CD8-positive, alpha-beta memory T cell (primary cell): ENCODE results near the gene KCNQ4. TPM values are rescaled to one million over a fixed set of nuclear protein-coding genes. Genes with fewer than 3 reads are reported as not detected.
A peak's percentile ranks its signal among the peaks of the same experiment; 100 is the strongest.

Source experiments
- CTCF ChIA-PET: fragments of 350-600 bp; sonication (Branson Sonifier 250); formaldehyde crosslinking; loops from one replicate; lab custom pipeline; 2021; ENCODE audit warnings: antibody characterized with exemption; lab: Charles Lee
- POLR2A ChIA-PET: fragments of 350-600 bp; sonication (Branson Sonifier 250); formaldehyde crosslinking; loops from one replicate; lab custom pipeline; 2021; ENCODE audit warnings: antibody characterized with exemption; lab: Charles Lee
- DNase-seq, 5 donors: peaks; one replicate each; pipeline versions ENCODE4 v3.0.0 to v3.0.0-alpha.2; 2020 to 2022; ENCODE audit warnings: mixed read lengths in 1 of 5
- H3K27ac ChIP-seq: one replicate; pipeline ENCODE4 v1.7.0; 2013; ENCODE audit warnings: low read depth, mild to moderate bottlenecking, low read length, moderate library complexity
- H3K27me3 ChIP-seq: 2 replicates; pipeline ENCODE4 v1.7.0; 2013; ENCODE audit warnings: low read length, mild to moderate bottlenecking; ENCODE audit not compliant: insufficient read depth, poor library complexity, severe bottlenecking
- H3K36me3 ChIP-seq: 2 replicates; pipeline ENCODE4 v1.7.0; 2013; ENCODE audit warnings: mild to moderate bottlenecking, low read length, moderate library complexity; ENCODE audit not compliant: insufficient read depth
- H3K4me1 ChIP-seq: 2 replicates; pipeline ENCODE4 v1.7.0; 2013; ENCODE audit warnings: mild to moderate bottlenecking, low read length, moderate library complexity; ENCODE audit not compliant: insufficient read depth
- H3K4me3 ChIP-seq: 2 replicates; pipeline ENCODE4 v1.7.0; 2013; ENCODE audit warnings: mild to moderate bottlenecking, low read length
- H3K9me3 ChIP-seq: 2 replicates; pipeline ENCODE4 v1.7.0; 2013; ENCODE audit warnings: mild to moderate bottlenecking, low read length
- H3K27ac Mint-ChIP-seq, 8 donors: one replicate each; pipeline ENCODE4 v1.8.0; 2020 to 2021; ENCODE audit warnings: mixed read lengths in 8 of 8, mild to moderate bottlenecking in 6 of 8, inconsistent platforms in 3 of 8, moderate library complexity in 3 of 8
- H3K27me3 Mint-ChIP-seq, 2 donors: one replicate each; pipeline ENCODE4 v1.8.0; 2020 to 2021; ENCODE audit warnings: mixed read lengths in 2 of 2, mild to moderate bottlenecking in 1 of 2, moderate library complexity in 1 of 2
- H3K36me3 Mint-ChIP-seq, 3 donors: one replicate each; pipeline ENCODE4 v1.8.0; 2020 to 2021; ENCODE audit warnings: mixed read lengths in 3 of 3, inconsistent platforms in 1 of 3, mild to moderate bottlenecking in 1 of 3
- H3K4me1 Mint-ChIP-seq, 3 donors: one replicate each; pipeline ENCODE4 v1.8.0; 2020 to 2021; ENCODE audit warnings: mixed read lengths in 3 of 3, inconsistent platforms in 1 of 3, mild to moderate bottlenecking in 1 of 3
- H3K4me3 Mint-ChIP-seq, 7 donors: one replicate each; pipeline ENCODE4 v1.8.0; 2020 to 2021; ENCODE audit warnings: mixed read lengths in 7 of 7, mild to moderate bottlenecking in 6 of 7, moderate library complexity in 4 of 7, inconsistent platforms in 2 of 7
- H3K9me3 Mint-ChIP-seq, 5 donors: one replicate each; pipeline ENCODE4 v1.8.0; 2020 to 2022; ENCODE audit warnings: mixed read lengths in 5 of 5, mild to moderate bottlenecking in 3 of 5, moderate library complexity in 2 of 5, inconsistent platforms in 1 of 5
- polyA plus RNA-seq: library from polyadenylated mRNA; unstranded; fragments of 300-500 nt; fragmentation: Illumina TruSeq; gene quantifications from one replicate; pipeline ENCODE4 v1.2.3, GENCODE V29; 2021
- total RNA-seq, 2 experiments: library from RNA; stranded (reverse); gene quantifications; one replicate each; pipeline ENCODE4 v1.2.3, GENCODE V29; 2021

The KCNQ4 gene
- total and polyA plus RNA-seq, 3 experiments from 2014 or later, result 0.09 to 0.16 TPM; not detected in 1

- Histone ChIP-seq H3K27ac (no peak overlapping the region), H3K4me3 (no peak overlapping the region), H3K36me3 (no peaks in the 10 kb centered on the region), H3K9me3 (no peaks in the 10 kb centered on the region), H3K27me3 (no peaks in the 10 kb centered on the region), H3K4me1 (peaks cover 23% of the 10 kb centered on the region)
- peaks cover 0 to 6% (median 0%) of the 10 kb centered on the region in 5 donors for H3K9me3 Mint-ChIP-seq
- H3K36me3 Mint-ChIP-seq, result no peaks in the 10 kb centered on the region
- no peak overlapping the region for H3K4me3 Mint-ChIP-seq
- H3K27ac Mint-ChIP-seq, result no peak overlapping the region
- CTCF ChIA-PET, result interaction anchor here (0.8 to 1.6 kb wide), 2 partner anchors 63 to 64 kb away, joined by 3 to 5 read pairs; no protein-coding TSS in a partner anchor
- peaks cover 14 to 17% (median 15%) of the 10 kb centered on the region in 3 donors for H3K4me1 Mint-ChIP-seq
- peaks cover 5 to 11% of the 10 kb centered on the region in 2 donors for H3K27me3 Mint-ChIP-seq
- POLR2A ChIA-PET, result no interaction called here
- no peak for DNase-seq
Observed at GRCh38 chr1:40838045-40838979, 54.7 kb downstream of the KCNQ4 start.

GRCh38 chr1:40838980-40839942, 55.7 kb downstream of the KCNQ4 start:
- Histone ChIP-seq H3K36me3 (no peaks in the 10 kb centered on the region), H3K27me3 (no peaks in the 10 kb centered on the region), H3K9me3 (no peaks in the 10 kb centered on the region), H3K4me1 (peaks cover 23% of the 10 kb centered on the region), H3K4me3 (no peak overlapping the region), H3K27ac (no peak overlapping the region)
- H3K36me3 Mint-ChIP-seq, result no peaks in the 10 kb centered on the region
- DNase-seq, result no peak
- peaks cover 5 to 17% of the 10 kb centered on the region in 2 donors for H3K27me3 Mint-ChIP-seq
- peak overlapping the region in 1 of 8 donors; percentile 70 for H3K27ac Mint-ChIP-seq
- POLR2A ChIA-PET, result no interaction called here
- peaks cover 14 to 17% (median 15%) of the 10 kb centered on the region in 3 donors for H3K4me1 Mint-ChIP-seq
- H3K9me3 Mint-ChIP-seq, result peaks cover 0 to 6% (median 0%) of the 10 kb centered on the region in 5 donors
- H3K4me3 Mint-ChIP-seq, result no peak overlapping the region
- CTCF ChIA-PET, result interaction anchor here (1.0 to 1.6 kb wide), 2 partner anchors 10 to 65 kb away, joined by 3 to 5 read pairs; no protein-coding TSS in a partner anchor

- no peaks in the 10 kb centered on the region for H3K9me3 ChIP-seq
- Mint-ChIP-seq H3K27me3 (peaks cover 5 to 17% of the 10 kb centered on the region in 2 donors), H3K27ac (peak overlapping the region in 1 of 8 donors; percentile 9), H3K4me3 (no peak overlapping the region), H3K36me3 (no peaks in the 10 kb centered on the region), H3K9me3 (peaks cover 0 to 6% (median 0%) of the 10 kb centered on the region in 5 donors), H3K4me1 (peaks cover 17 to 19% (median 18%) of the 10 kb centered on the region in 3 donors)
- ChIA-PET POLR2A (no interaction called here), CTCF (interaction anchor here (1.0 to 1.6 kb wide), 2 partner anchors 10 to 66 kb away, joined by 3 to 5 read pairs; no protein-coding TSS in a partner anchor)
- no peaks in the 10 kb centered on the region for H3K27me3 ChIP-seq
- no peak for DNase-seq
- no peak overlapping the region for H3K4me3 ChIP-seq
- H3K4me1 ChIP-seq, result peaks cover 25% of the 10 kb centered on the region
- H3K36me3 ChIP-seq, result no peaks in the 10 kb centered on the region
- H3K27ac ChIP-seq, result peak overlapping the region; percentile 1
Observed at GRCh38 chr1:40839943-40840335, 56.4 kb downstream of the KCNQ4 start.

GRCh38 chr1:40840526-40841323, 57.1 kb downstream of the KCNQ4 start:
- no peak overlapping the region for H3K4me3 ChIP-seq
- H3K36me3 Mint-ChIP-seq, result no peaks in the 10 kb centered on the region
- no peaks in the 10 kb centered on the region for H3K9me3 ChIP-seq
- H3K27ac ChIP-seq, result peak overlapping the region; percentile 17
- peaks cover 30% of the 10 kb centered on the region for H3K4me1 ChIP-seq
- peak overlapping the region in 4 of 7 donors; percentile 6 to 72 (median 25) for H3K4me3 Mint-ChIP-seq
- CTCF ChIA-PET, result no interaction called here
- H3K27me3 ChIP-seq, result no peaks in the 10 kb centered on the region
- peaks cover 25 to 26% (median 25%) of the 10 kb centered on the region in 3 donors for H3K4me1 Mint-ChIP-seq
- peaks cover 0 to 6% (median 0%) of the 10 kb centered on the region in 5 donors for H3K9me3 Mint-ChIP-seq
- H3K27ac Mint-ChIP-seq, result peak overlapping the region in 4 of 8 donors; percentile 9 to 85 (median 34)
- H3K27me3 Mint-ChIP-seq, result peaks cover 5 to 17% of the 10 kb centered on the region in 2 donors
- no peaks in the 10 kb centered on the region for H3K36me3 ChIP-seq
- peak in 1 of 5 donors; percentile 58 for DNase-seq
- POLR2A ChIA-PET, result no interaction called here

GRCh38 chr1:40841602-40842001, 58.0 kb downstream of the KCNQ4 start:
- H3K27ac ChIP-seq, result peak overlapping the region; percentile 17
- H3K4me1 ChIP-seq, result peaks cover 30% of the 10 kb centered on the region
- POLR2A ChIA-PET, result interaction anchor here (0.6 kb wide), 1 partner anchor 1291 kb away, joined by 3 read pairs; no protein-coding TSS in a partner anchor
- Mint-ChIP-seq H3K27me3 (peaks cover 5 to 17% of the 10 kb centered on the region in 2 donors), H3K4me1 (peaks cover 25 to 28% (median 26%) of the 10 kb centered on the region in 3 donors), H3K4me3 (no peak overlapping the region), H3K9me3 (peaks cover 0 to 6% (median 0%) of the 10 kb centered on the region in 5 donors), H3K36me3 (no peaks in the 10 kb centered on the region), H3K27ac (no peak overlapping the region)
- H3K9me3 ChIP-seq, result no peaks in the 10 kb centered on the region
- H3K27me3 ChIP-seq, result no peaks in the 10 kb centered on the region
- H3K4me3 ChIP-seq, result no peak overlapping the region
- CTCF ChIA-PET, result no interaction called here
- DNase-seq, result no peak
- H3K36me3 ChIP-seq, result no peaks in the 10 kb centered on the region

- no peak overlapping the region for H3K4me3 ChIP-seq
- ChIA-PET POLR2A (no interaction called here), CTCF (interaction anchor here (0.6 kb wide), 1 partner anchor 393 kb away, joined by 3 read pairs; no protein-coding TSS in a partner anchor)
- H3K9me3 Mint-ChIP-seq, result peaks cover 0 to 6% (median 0%) of the 10 kb centered on the region in 5 donors
- H3K9me3 ChIP-seq, result no peaks in the 10 kb centered on the region
- no peaks in the 10 kb centered on the region for H3K27me3 ChIP-seq
- H3K27ac ChIP-seq, result no peak overlapping the region
- H3K4me1 Mint-ChIP-seq, result peaks cover 25 to 28% (median 26%) of the 10 kb centered on the region in 3 donors
- DNase-seq, result no peak
- peaks cover 30% of the 10 kb centered on the region for H3K4me1 ChIP-seq
- peaks cover 5 to 17% of the 10 kb centered on the region in 2 donors for H3K27me3 Mint-ChIP-seq
- no peaks in the 10 kb centered on the region for H3K36me3 ChIP-seq
- H3K4me3 Mint-ChIP-seq, result no peak overlapping the region
- H3K36me3 Mint-ChIP-seq, result no peaks in the 10 kb centered on the region
- no peak overlapping the region for H3K27ac Mint-ChIP-seq
Observed at GRCh38 chr1:40842207-40842606, 58.6 kb downstream of the KCNQ4 start.

- Histone ChIP-seq H3K27ac (no peak overlapping the region), H3K4me1 (peaks cover 30% of the 10 kb centered on the region), H3K27me3 (no peaks in the 10 kb centered on the region), H3K36me3 (no peaks in the 10 kb centered on the region), H3K4me3 (no peak overlapping the region), H3K9me3 (no peaks in the 10 kb centered on the region)
- no peak for DNase-seq
- no peak overlapping the region for H3K4me3 Mint-ChIP-seq
- no peaks in the 10 kb centered on the region for H3K36me3 Mint-ChIP-seq
- peaks cover 25 to 28% (median 26%) of the 10 kb centered on the region in 3 donors for H3K4me1 Mint-ChIP-seq
- no peak overlapping the region for H3K27ac Mint-ChIP-seq
- CTCF ChIA-PET, result interaction anchor here (0.6 kb wide), 1 partner anchor 392 kb away, joined by 3 read pairs; no protein-coding TSS in a partner anchor
- peaks cover 0 to 6% (median 0%) of the 10 kb centered on the region in 5 donors for H3K9me3 Mint-ChIP-seq
- POLR2A ChIA-PET, result no interaction called here
- H3K27me3 Mint-ChIP-seq, result peaks cover 5 to 15% of the 10 kb centered on the region in 2 donors
Observed at GRCh38 chr1:40842691-40843090, 59.1 kb downstream of the KCNQ4 start.
